M059J (cell line): Measurements from ENCODE around the gene LIMA1. TPM values are rescaled to one million over a fixed set of nuclear protein-coding genes. Genes with fewer than 3 reads are reported as not detected.

Source experiments
- DNase-seq: peaks from one replicate; pipeline ENCODE4 v3.0.0-alpha.2; 2012; ENCODE audit warnings: low read depth
- total RNA-seq: library from RNA; depleted of rRNA; stranded (reverse); fragments of >200 nt; shearing (Covaris generic); gene quantifications from 2 replicates; pipeline ENCODE4 v1.2.3, GENCODE V29; 2014; rRNA removed

LIMA1 gene
- total RNA-seq, 1 experiment from 2014 or later = 240 TPM

DNA sequence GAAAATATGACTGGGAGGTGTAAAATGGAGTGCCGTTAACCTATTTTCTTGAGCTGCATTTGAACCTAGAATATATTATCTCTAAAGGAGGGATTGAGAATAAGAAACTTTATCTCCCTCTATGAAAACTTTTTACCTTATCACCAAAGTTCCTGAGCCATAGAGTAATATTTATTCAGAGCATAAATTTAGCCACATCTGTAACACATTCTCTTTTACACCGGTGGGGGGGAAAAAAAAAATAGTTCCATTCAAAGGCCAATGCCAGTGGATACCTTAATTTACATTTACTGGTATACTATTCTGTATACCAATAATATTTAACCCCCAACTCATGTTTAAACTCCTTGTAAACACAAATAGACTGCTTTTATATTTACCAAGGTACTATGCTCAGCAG lies 137.9 kb downstream of the LIMA1 start:
- DNase-seq = no peak

GRCh38 chr12:50142993-50143392 lies 140.3 kb downstream of the LIMA1 start:
- no peak for DNase-seq

DNA sequence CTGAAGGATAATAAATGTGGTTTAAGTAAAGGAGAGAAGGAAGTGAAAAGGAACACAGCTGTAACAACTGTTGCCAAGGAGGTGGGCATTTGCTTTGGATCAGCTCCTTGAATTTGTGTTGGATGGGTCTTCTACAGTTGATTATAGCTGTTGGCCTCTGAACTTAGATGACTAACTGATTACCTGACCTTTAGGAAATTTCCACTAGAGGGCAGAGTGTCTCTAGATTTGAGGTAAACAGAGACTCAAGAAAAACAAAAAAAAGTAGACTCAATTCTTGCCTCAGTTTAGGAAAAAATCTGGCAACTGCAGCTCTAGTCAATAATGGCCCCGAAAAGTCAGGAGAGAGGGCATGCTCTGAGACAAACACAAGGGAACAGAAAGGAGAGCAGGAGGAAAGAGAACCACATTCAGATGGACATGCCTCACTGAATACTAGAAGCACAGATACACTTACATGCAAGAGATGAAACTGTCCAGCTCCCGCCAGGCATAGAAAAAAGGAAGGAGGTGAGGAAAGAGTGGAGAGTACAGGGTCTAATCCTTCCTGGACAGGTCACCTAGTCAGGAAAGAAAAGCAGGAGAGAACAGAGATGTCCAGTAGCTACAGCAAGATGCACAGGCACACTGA lies 150.7 kb downstream of the LIMA1 start:
- peak; percentile 61 for DNase-seq

DNA sequence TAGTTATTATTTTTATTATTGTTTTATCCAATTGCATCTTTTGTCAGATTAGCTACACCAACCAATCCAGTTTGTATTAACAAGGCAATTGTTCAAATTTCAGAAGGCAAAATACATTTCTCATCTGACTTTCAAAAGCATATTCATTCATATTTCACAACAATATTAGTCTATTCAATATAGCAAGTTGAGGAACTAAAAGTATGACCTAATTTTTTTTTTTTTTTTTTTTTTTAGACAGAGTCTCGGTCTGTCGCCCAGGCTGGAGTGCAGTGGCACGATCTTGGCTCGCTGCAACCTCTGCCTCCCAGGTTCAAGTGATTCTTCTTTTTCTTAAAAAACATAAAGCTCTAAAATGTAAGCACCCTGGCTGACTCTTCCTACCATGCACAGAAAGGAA lies 154.0 kb downstream of the LIMA1 start:
- no peak for DNase-seq

GRCh38 chr12:50127546-50127945 lies 155.8 kb downstream of the LIMA1 start:
- no peak for DNase-seq

Other genes starting within 250 kb of the LIMA1 start
- gene ASIC1, start 225.9 kb downstream of the LIMA1 start, total RNA-seq = 0.69 and 4.2 TPM in 2 replicates
- gene SMARCD1, start 198.2 kb downstream of the LIMA1 start, total RNA-seq = 48.7 and 52.9 TPM in 2 replicates
- 0.20 TPM in 1 of 2 replicates, not detected in the other for gene GPD1, start 179.5 kb downstream of the LIMA1 start, total RNA-seq
- gene COX14, start 171.3 kb downstream of the LIMA1 start, total RNA-seq = 67.6 and 72.0 TPM in 2 replicates
- gene CERS5, start 116.2 kb downstream of the LIMA1 start, total RNA-seq = 26.1 and 28.9 TPM in 2 replicates
- not detected in 2 replicates for gene FAM186A, start 113.1 kb upstream of the LIMA1 start, total RNA-seq
- gene LARP4, start 117.4 kb upstream of the LIMA1 start, total RNA-seq = 20.4 and 21.1 TPM in 2 replicates
- gene DIP2B, start 221.5 kb upstream of the LIMA1 start, total RNA-seq = 12.3 and 22.0 TPM in 2 replicates